NCI-H226 (cell line): ENCODE data around the gene RNASE12.
"Not testable (repeated sequence)": the region's sequence is repeated elsewhere in the genome, so short reads cannot be mapped to it uniquely, and the experiment has no call there.

Experiments used
- DNase-seq: peaks from one replicate; pipeline ENCODE4 v3.0.0-alpha.2; 2015

Gene RNASE12

GRCh38 chr14:20613094-20614037, 22.2 kb upstream of the RNASE12 start:
- peak; percentile 97 for DNase-seq

GRCh38 chr14:20612403-20612802, 21.2 kb upstream of the RNASE12 start:
- DNase-seq: no peak

- no peak for DNase-seq
These were observed 20.1 kb upstream of the RNASE12 start for GRCh38 chr14:20611277-20611676.

- DNase-seq: peak; percentile 72
These were observed 19.0 kb upstream of the RNASE12 start for GRCh38 chr14:20610002-20610765.

- peak; percentile 62 for DNase-seq
These were observed 18.2 kb upstream of the RNASE12 start for GRCh38 chr14:20609215-20610001.

- DNase-seq: no peak
These were observed 17.4 kb upstream of the RNASE12 start for GRCh38 chr14:20608383-20609110.

- DNase-seq: no peak
These were observed 16.4 kb upstream of the RNASE12 start for GRCh38 chr14:20607617-20608016.

GRCh38 chr14:20606902-20607242, 15.7 kb upstream of the RNASE12 start:
- no peak for DNase-seq

GRCh38 chr14:20606190-20606901, 15.2 kb upstream of the RNASE12 start:
- DNase-seq: peak; percentile 32

GRCh38 chr14:20603813-20604690, 12.9 kb upstream of the RNASE12 start:
- no peak for DNase-seq

GRCh38 chr14:20602583-20602982, 11.4 kb upstream of the RNASE12 start:
- no peak for DNase-seq

- no peak for DNase-seq
These were observed 10.3 kb upstream of the RNASE12 start for GRCh38 chr14:20601522-20601921.

GRCh38 chr14:20597108-20597507, 5.9 kb upstream of the RNASE12 start:
- DNase-seq: no peak

GRCh38 chr14:20595726-20596125, 4.5 kb upstream of the RNASE12 start:
- DNase-seq: not testable (repeated sequence)

GRCh38 chr14:20592574-20592973, 1.4 kb upstream of the RNASE12 start:
- no peak for DNase-seq

- DNase-seq: no peak
These were observed 3.6 kb downstream of the RNASE12 start, which contains the start of gene RNASE11 for GRCh38 chr14:20587489-20588154. TSS of gene RNASE11 (minus strand) at chr14:20588001.

- no peak for DNase-seq
These were observed 7.3 kb downstream of the RNASE12 start for GRCh38 chr14:20583908-20584307.

- no peak for DNase-seq
These were observed 8.0 kb downstream of the RNASE12 start for GRCh38 chr14:20583142-20583541.

GRCh38 chr14:20580242-20580641, 10.9 kb downstream of the RNASE12 start:
- no peak for DNase-seq
